22Rv1 (cell line): Measurements from ENCODE around the gene KLRD1.

Experiments
- H3K27ac ChIP-seq: fragments of 450-650 bp; 2 replicates; pipeline ENCODE4 v1.5.1; 2017
- ZFX ChIP-seq: fragments of 450-650 bp; IDR thresholded peaks from 2 replicates; pipeline ENCODE4 v1.6.1; 2017; ENCODE audit warnings: antibody characterized with exemption, borderline replicate concordance
- TF ChIP-seq, protein P1 (sequence below): fragments of 450-650 bp; IDR thresholded peaks from 2 replicates; pipeline ENCODE4 v1.5.1; 2017; ENCODE audit warnings: mild to moderate bottlenecking

Gene KLRD1, protein sequence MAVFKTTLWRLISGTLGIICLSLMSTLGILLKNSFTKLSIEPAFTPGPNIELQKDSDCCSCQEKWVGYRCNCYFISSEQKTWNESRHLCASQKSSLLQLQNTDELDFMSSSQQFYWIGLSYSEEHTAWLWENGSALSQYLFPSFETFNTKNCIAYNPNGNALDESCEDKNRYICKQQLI

DNA sequence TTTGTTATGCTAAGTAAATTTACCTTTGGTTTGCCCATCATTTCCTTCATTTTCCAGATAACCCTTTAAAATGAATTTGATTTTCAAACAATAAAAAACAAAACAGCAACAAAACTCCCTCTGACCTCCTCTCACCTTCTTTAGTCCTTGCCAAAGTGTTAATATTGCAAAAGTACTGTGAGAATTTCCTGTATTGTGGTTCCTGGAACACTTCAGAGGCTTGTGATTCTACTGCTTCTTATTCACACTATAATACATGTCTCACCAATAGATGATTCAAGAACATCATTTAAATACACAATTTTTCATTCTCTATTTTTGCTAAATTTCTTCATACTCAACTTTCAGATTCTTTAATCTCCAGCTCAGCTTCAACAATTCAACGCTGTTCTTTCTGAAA is at the start of gene KLRD1:
TSS of gene KLRD1 (plus strand) at position 241 of the 400 bp plus-strand sequence. CDS start 208 bp downstream, outside the sequence.
- TF ChIP-seq ZFX: no peak
- TF ChIP-seq, protein P1, sequence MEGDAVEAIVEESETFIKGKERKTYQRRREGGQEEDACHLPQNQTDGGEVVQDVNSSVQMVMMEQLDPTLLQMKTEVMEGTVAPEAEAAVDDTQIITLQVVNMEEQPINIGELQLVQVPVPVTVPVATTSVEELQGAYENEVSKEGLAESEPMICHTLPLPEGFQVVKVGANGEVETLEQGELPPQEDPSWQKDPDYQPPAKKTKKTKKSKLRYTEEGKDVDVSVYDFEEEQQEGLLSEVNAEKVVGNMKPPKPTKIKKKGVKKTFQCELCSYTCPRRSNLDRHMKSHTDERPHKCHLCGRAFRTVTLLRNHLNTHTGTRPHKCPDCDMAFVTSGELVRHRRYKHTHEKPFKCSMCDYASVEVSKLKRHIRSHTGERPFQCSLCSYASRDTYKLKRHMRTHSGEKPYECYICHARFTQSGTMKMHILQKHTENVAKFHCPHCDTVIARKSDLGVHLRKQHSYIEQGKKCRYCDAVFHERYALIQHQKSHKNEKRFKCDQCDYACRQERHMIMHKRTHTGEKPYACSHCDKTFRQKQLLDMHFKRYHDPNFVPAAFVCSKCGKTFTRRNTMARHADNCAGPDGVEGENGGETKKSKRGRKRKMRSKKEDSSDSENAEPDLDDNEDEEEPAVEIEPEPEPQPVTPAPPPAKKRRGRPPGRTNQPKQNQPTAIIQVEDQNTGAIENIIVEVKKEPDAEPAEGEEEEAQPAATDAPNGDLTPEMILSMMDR: no peak
- no peak within 1 kb of the TSS for H3K27ac ChIP-seq

DNA sequence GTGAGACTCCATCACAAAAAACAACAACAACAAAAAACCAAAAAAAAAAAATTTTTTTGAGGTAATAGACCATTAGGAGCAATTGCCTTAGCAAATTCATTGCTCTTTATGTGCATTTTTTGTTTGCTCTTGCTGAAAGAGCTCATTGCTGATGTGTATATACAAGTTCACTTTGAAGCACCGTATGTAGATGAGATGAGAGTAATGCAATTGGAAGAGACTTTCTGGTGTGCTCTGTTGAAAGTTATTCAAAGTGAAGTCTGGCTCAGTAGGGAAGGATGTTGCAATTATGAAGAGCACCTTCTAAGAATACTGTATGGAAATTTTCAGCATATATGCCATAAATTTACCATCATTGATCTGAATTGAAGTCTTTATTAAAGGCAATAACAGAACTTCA is 46.7 kb upstream of the KLRD1 start:
- no peak overlapping the region for H3K27ac ChIP-seq
- no peak for TF ChIP-seq ZFX
- TF ChIP-seq, protein P1: no peak

DNA sequence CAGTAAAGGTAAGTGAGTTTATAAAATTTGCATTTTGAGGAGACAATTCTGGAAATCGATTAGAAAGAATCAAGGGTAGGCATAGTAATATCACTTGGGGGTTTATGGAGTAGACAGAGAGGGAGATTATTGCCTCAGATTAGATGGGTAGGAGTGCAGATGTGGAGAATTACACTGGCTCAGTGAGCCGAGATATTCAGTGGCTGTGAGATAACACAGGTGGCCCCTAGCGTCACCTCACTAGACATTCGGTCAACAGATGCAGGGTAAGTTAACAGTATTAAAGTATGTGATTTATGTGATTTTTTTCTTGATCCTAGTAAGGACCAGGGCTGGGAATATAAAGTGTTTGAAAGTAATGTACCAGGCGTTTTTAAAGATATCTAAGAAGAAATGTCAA is 39.6 kb upstream of the KLRD1 start:
- TF ChIP-seq, protein P1: no peak
- no peak for TF ChIP-seq ZFX
- no peak overlapping the region for H3K27ac ChIP-seq

DNA sequence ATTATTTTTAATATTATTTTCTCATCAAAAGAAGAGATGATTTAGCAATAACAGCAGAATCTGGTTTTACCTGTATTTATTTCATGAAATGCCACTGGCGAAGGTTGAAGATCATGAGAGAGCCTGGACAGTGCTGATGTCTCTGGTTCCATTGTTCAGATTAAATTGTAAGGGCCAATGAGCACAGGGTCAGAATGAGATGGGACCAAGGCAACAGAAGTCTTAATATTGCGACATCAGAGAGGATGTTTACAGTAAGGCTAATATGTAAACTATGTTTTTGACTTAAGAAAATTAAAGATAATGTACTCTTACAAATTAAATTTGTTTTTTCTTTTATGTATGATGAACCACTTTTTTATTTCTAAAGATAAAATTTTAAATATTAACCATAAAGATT is 35.2 kb upstream of the KLRD1 start:
- H3K27ac ChIP-seq: no peak overlapping the region
- TF ChIP-seq ZFX: no peak
- TF ChIP-seq, protein P1: no peak

DNA sequence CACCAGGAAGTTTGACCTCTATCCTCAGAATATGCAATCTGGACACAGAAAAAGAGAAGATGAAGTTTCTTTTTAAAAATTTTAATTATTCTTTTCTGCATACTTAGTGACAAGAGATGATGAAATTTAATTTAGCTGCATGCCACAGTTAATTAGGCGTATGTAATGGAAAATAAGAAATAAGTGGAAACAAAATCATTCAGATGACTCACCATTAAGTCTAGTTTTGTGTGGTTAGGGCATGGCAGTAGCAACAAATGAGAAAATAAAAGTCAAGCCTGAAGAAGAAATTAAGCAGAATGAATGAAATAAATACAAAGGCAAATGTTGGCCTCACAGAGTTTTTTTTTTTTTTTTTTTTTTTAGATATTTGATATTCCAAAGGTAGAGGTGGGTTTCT is 30.9 kb upstream of the KLRD1 start:
- TF ChIP-seq, protein P1: no peak
- no peak for TF ChIP-seq ZFX
- H3K27ac ChIP-seq: no peak overlapping the region

DNA sequence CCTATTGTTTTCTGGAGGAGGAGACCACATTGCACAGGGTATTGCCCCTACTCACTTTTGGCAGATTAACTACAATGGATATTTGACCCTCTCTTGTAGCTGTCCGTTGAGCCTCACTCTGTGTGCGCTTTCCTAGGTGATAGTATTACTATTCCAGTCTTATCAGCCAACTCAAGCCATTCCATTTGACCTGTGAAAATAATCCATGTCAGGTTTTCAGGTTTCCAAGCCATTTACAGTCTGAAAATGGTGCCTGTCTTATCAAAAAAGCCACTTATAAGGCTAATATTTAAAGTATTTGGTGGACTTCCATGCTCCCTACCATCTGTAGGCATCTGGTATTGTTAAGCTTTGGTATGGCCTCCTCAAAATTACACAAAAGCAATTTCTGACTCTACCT is 29.6 kb upstream of the KLRD1 start:
- no peak overlapping the region for H3K27ac ChIP-seq
- TF ChIP-seq, protein P1: no peak
- TF ChIP-seq ZFX: no peak

DNA sequence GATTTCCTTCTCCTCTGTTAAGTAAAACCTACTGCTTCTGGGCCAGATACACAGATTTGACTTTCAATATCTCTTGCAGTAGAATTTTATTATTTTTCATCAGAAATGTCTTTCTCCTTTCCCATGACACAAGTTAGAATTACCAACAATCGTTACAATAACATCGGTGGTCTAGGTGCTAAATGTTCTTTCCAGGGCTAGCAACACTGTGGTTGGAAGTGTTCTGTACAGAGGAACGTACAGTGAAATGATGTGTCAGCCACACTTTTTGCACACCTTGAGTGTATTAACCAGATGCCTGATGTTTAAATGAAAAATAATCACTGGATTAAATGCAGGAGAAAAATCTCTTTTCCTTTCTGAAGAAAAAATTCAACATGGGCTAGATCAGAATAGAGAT is 27.7 kb upstream of the KLRD1 start:
- H3K27ac ChIP-seq: no peak overlapping the region
- no peak for TF ChIP-seq ZFX
- TF ChIP-seq, protein P1: no peak
